Activated T-cell treated with anti-CD3 and anti-CD28 coated beads, Interleukin-2, amount 50 U/mL, for 72 hours (primary cell): ENCODE measurements around the gene PKD1. TPM values are rescaled to one million over a fixed set of nuclear protein-coding genes. Genes with fewer than 3 reads are reported as not detected.

Experiments used
- ATAC-seq, 2 donors: fragments of 150-1000 bp; cut with Tn5 transposase; replicated peaks in 1 of 2; 2 replicates each; pipeline ENCODE4 v1.10.0; 2021; ENCODE audit warnings: moderate library complexity in 2 of 2, mild to moderate bottlenecking in 1 of 2
- DNase-seq, 2 donors: peaks; one replicate each; pipeline ENCODE4 v3.0.0; 2021 to 2022; ENCODE audit warnings: mixed read lengths in 1 of 2
- H3K27ac Mint-ChIP-seq: one replicate; pipeline ENCODE4 v1.8.0; 2022; ENCODE audit warnings: mild to moderate bottlenecking, moderate library complexity, mixed read lengths
- H3K27me3 Mint-ChIP-seq: one replicate; pipeline ENCODE4 v1.8.0; 2022; ENCODE audit warnings: low read depth, mixed read lengths
- H3K36me3 Mint-ChIP-seq, 2 donors: one replicate each; pipeline ENCODE4 v1.8.0; 2022; ENCODE audit warnings: mixed read lengths in 2 of 2, mild to moderate bottlenecking in 1 of 2; ENCODE audit not compliant: insufficient read depth in 2 of 2
- H3K4me1 Mint-ChIP-seq: one replicate; pipeline ENCODE4 v1.8.0; 2022; ENCODE audit warnings: low read depth, mixed read lengths
- H3K4me3 Mint-ChIP-seq, 2 donors: one replicate each; pipeline ENCODE4 v1.8.0; 2022; ENCODE audit warnings: mild to moderate bottlenecking in 2 of 2, mixed read lengths in 2 of 2, moderate library complexity in 2 of 2
- H3K9me3 Mint-ChIP-seq, 2 donors: one replicate each; pipeline ENCODE4 v1.8.0; 2022; ENCODE audit warnings: mixed read lengths in 2 of 2
- total RNA-seq, 2 donors: library from RNA; stranded (reverse); gene quantifications; one replicate each; pipeline ENCODE4 v1.2.3, GENCODE V29; 2022

The PKD1 gene
- total RNA-seq, 2 donors from 2014 or later, result 90.2 to 95.7 TPM

DNA sequence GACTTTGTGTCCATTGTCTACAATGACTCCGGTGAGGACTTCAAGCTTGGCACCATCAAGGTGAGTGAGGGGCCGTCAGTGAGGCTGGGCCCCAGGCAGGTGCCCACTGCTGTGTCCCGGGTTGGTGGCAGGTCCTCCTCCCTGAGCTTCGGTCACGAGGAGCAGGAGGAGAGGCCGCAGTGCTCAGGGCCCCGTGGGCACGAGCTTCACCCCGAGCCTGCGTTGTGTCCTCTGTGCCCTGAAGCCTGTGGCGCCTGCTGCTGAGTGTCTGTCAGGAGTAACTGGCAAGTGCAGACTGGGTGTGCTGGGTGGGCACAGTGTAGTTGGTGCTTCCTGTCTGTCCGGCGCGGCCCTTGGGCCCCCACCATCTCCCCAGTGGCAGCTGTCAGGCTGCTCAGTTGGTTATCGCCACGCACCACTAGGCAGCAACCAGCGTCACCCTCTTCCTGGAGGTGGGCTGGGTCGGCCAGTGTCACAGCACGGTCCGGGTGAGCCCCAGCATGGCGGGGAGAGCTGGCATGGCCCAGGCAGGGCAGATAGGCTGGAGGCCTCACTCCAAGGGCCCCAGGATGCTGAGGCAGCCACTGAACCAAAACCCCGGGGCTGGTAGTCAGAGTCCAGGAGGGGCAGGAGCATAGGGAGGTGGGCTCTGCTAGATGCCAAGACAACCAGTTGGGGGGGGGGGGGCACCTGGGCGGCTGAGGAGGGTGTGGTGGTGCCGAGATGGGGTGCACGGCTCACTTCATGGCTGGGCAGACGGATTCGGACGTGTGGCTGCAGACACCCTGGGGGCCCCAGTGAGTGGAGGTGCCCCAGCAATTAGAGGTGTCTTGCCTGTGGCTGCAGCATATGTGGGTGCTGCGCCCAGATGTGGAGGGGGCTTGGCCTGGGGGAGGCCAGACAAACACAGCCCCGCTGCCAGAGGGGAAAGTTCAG is 48.6 kb downstream of the PKD1 start:
- no peaks in the 10 kb centered on the region for H3K9me3 Mint-ChIP-seq
- H3K27me3 Mint-ChIP-seq, result no peaks in the 10 kb centered on the region
- no peak overlapping the region for H3K4me3 Mint-ChIP-seq
- DNase-seq (no peak), ATAC-seq (no peak)
- no peaks in the 10 kb centered on the region for H3K36me3 Mint-ChIP-seq
- H3K4me1 Mint-ChIP-seq, result no peaks in the 10 kb centered on the region
- H3K27ac Mint-ChIP-seq, result no peak overlapping the region

- H3K27ac Mint-ChIP-seq, result no peak overlapping the region
Measured at GRCh38 chr16:2086106-2086742, 49.5 kb downstream of the PKD1 start.

DNA sequence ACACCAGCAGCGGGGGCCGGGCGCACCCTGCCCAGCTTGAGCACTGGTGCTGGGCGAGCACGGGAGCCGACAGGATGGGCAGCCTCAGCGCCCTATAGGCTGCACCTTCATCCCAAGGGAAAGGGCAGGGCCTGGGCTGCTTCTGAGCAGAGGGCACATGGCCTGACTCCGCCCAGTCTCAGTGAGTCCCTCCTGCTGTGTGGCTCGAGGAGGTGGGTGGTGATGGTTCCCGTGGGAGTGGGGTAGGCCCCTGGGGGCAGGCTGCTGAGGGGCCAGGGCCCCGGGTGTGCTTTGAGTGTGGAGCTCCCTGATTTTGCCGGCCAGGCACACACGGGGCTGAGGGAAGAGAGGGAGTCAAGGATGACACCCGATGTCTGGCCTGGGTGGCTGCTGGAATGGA is 50.0 kb downstream of the PKD1 start:
- no peak for ATAC-seq
- Mint-ChIP-seq H3K4me1 (no peaks in the 10 kb centered on the region), H3K4me3 (no peak overlapping the region), H3K27me3 (no peaks in the 10 kb centered on the region), H3K36me3 (no peaks in the 10 kb centered on the region), H3K9me3 (no peaks in the 10 kb centered on the region), H3K27ac (no peak overlapping the region)
- DNase-seq, result no peak

More at GRCh38 chr16:2086106-2086742, 49.5 kb downstream of the PKD1 start:
- ATAC-seq (no peak), DNase-seq (no peak)
- Mint-ChIP-seq H3K9me3 (no peaks in the 10 kb centered on the region), H3K27me3 (no peaks in the 10 kb centered on the region), H3K4me1 (no peaks in the 10 kb centered on the region), H3K4me3 (no peak overlapping the region), H3K36me3 (no peaks in the 10 kb centered on the region)

- no peaks in the 10 kb centered on the region for H3K27me3 Mint-ChIP-seq
- no peaks in the 10 kb centered on the region for H3K36me3 Mint-ChIP-seq
- H3K4me1 Mint-ChIP-seq, result no peaks in the 10 kb centered on the region
- no peak overlapping the region for H3K27ac Mint-ChIP-seq
- DNase-seq, result no peak
- no peaks in the 10 kb centered on the region for H3K9me3 Mint-ChIP-seq
- no peak overlapping the region for H3K4me3 Mint-ChIP-seq
- ATAC-seq, result no peak
Measured at GRCh38 chr16:2084895-2085625, 50.6 kb downstream of the PKD1 start.

- Mint-ChIP-seq H3K9me3 (no peaks in the 10 kb centered on the region), H3K4me3 (no peak overlapping the region), H3K4me1 (no peaks in the 10 kb centered on the region), H3K27me3 (no peaks in the 10 kb centered on the region), H3K36me3 (no peaks in the 10 kb centered on the region), H3K27ac (no peak overlapping the region)
- DNase-seq (no peak), ATAC-seq (peak in 1 of 2 donors; percentile 3)
Measured at GRCh38 chr16:2083876-2084780, 51.6 kb downstream of the PKD1 start.

DNA sequence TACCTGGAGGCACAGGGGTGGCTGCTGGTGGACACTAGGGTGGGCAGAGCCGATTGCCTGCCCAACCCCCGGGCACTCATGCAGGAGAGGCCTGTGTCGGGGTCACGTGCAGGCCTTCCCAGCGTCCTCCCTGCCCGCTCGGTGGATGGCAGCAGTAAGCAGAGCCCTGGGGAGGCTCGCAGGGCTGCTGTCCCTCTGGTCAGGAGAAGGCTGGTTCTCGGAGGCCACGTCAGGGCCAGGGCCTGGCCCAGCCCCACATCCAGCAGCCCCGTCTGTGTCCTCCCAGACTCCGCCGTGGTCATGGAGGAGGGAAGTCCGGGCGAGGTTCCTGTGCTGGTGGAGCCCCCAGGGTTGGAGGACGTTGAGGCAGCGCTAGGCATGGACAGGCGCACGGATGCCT is 52.3 kb downstream of the PKD1 start:
- no peak for DNase-seq
- Mint-ChIP-seq H3K27me3 (no peaks in the 10 kb centered on the region), H3K36me3 (no peaks in the 10 kb centered on the region), H3K4me3 (no peak overlapping the region), H3K9me3 (no peaks in the 10 kb centered on the region), H3K27ac (no peak overlapping the region), H3K4me1 (no peaks in the 10 kb centered on the region)
- ATAC-seq, result no peak

- no peak overlapping the region for H3K4me3 Mint-ChIP-seq
- no peak for DNase-seq
- H3K36me3 Mint-ChIP-seq, result no peaks in the 10 kb centered on the region
- no peaks in the 10 kb centered on the region for H3K9me3 Mint-ChIP-seq
- no peaks in the 10 kb centered on the region for H3K27me3 Mint-ChIP-seq
- no peaks in the 10 kb centered on the region for H3K4me1 Mint-ChIP-seq
- ATAC-seq, result no peak
- no peak overlapping the region for H3K27ac Mint-ChIP-seq
Measured at GRCh38 chr16:2082983-2083364, 52.7 kb downstream of the PKD1 start.

DNA sequence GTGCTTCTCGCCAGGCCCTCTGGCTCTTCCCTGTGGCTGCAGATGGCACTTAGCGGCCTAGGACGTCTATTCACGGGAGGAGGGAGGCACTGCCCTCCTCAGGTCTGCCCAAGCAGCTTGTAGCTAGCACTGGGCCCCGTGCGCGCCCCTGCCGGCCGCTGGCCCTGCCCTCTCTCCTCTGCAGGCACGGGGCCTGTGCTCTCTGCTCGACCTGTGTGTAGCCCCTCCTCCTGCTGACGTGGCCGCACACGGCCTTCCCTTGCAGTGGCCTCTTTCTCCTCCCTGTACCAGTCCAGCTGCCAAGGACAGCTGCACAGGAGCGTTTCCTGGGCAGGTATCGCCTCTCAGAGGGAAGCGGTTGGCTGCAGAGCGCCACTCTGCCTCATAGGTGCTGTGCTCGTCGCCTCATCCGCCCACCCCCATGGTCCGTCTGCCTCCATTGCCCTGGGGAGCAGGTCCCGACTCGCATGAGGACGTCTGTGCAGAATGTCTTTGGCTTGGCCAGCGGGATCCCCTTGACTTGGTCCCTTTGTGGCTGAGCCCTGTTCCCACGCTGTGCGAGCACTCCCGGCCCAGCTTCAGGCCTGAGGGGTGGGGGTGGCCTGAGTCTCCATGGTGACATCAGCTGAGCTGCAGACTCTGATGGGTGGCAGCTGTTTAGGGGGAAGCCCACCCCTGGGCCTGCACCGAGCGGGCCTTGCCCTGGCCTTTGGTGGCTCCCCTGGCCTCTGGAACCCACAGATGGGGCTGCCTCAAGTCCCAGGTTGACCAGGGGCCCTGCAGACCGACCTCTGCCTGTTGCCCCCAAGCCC is 53.3 kb downstream of the PKD1 start:
- Mint-ChIP-seq H3K36me3 (peaks cover 0 to under 1% of the 10 kb centered on the region in 2 donors), H3K27me3 (no peaks in the 10 kb centered on the region), H3K27ac (no peak overlapping the region), H3K9me3 (no peaks in the 10 kb centered on the region), H3K4me1 (no peaks in the 10 kb centered on the region), H3K4me3 (no peak overlapping the region)
- ATAC-seq, result no peak
- no peak for DNase-seq

DNA sequence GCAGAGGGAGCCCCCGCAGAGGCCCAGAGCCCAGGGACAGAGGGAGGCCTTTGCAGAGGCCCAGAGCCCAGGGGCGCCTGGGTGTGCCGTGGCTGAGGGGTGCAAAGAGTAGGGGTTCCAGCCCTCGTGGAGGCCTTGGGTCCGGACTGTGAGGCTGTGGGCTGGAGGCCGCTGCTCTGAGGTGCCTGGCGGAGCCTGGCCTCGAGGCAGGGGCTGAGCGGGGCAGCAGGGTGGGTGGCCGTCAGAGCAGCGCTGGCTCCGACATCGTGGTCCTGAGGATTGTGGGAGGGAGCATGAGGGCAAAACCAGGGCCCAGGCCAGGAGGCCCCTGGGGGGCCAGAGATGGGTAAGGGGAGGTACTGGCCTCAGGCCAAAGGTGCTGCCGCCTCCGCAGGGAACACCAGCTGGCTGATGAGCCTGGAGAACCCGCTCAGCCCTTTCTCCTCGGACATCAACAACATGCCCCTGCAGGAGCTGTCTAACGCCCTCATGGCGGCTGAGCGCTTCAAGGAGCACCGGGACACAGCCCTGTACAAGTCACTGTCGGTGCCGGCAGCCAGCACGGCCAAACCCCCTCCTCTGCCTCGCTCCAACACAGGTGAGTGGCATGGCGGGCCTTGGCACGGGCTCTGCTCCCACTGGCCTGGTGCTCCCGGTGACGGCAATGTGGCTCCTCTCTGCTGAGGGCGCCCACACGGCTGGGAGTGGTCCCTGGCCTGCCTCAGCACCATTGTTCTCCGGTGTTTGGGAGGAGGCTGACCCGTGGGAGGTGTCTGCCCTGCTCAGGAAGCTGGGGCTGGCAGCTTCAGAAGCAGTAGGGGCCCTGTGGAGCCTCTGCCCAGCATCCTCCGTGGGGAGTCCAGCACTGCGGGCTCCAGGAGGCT is 54.3 kb downstream of the PKD1 start:
- Mint-ChIP-seq H3K27me3 (no peaks in the 10 kb centered on the region), H3K27ac (no peak overlapping the region)

DNA sequence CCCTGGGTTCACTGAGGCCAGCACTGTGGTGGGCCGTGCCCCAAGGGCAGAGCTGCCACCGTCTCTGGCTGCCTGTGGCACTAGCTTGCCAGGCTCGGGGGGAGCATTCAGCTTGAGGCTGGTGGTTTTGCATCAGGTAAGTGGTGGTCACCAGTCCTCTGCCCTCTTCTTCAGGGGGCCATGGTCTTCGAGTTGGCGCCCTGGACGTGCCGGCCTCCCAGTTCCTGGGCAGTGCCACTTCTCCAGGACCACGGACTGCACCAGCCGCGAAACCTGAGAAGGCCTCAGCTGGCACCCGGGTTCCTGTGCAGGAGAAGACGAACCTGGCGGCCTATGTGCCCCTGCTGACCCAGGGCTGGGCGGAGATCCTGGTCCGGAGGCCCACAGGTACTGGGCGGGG is 55.7 kb downstream of the PKD1 start:
- DNase-seq, result no peak
- H3K4me1 Mint-ChIP-seq, result no peaks in the 10 kb centered on the region
- H3K27me3 Mint-ChIP-seq, result no peaks in the 10 kb centered on the region
- H3K27ac Mint-ChIP-seq, result no peak overlapping the region
- no peak overlapping the region for H3K4me3 Mint-ChIP-seq
- H3K36me3 Mint-ChIP-seq, result peaks cover 0 to 1% of the 10 kb centered on the region in 2 donors
- H3K9me3 Mint-ChIP-seq, result no peaks in the 10 kb centered on the region
- no peak for ATAC-seq

More for the DNA sequence above, 54.3 kb downstream of the PKD1 start:
- no peaks in the 10 kb centered on the region for H3K9me3 Mint-ChIP-seq
- H3K36me3 Mint-ChIP-seq, result peaks cover 0 to 1% of the 10 kb centered on the region in 2 donors
- DNase-seq (no peak), ATAC-seq (no peak)
- no peaks in the 10 kb centered on the region for H3K4me1 Mint-ChIP-seq
- no peak overlapping the region for H3K4me3 Mint-ChIP-seq

- Mint-ChIP-seq H3K4me1 (no peaks in the 10 kb centered on the region), H3K27ac (no peak overlapping the region), H3K4me3 (no peak overlapping the region), H3K36me3 (peaks cover 0 to 1% of the 10 kb centered on the region in 2 donors), H3K27me3 (no peaks in the 10 kb centered on the region), H3K9me3 (no peaks in the 10 kb centered on the region)
- DNase-seq, result no peak
- no peak for ATAC-seq
Measured at GRCh38 chr16:2079311-2079800, 56.3 kb downstream of the PKD1 start.
